Endothelial cell of umbilical vein (primary cell): Measurements from ENCODE around the gene LHPP. TPM values are rescaled to one million over a fixed set of nuclear protein-coding genes. Genes with fewer than 3 reads are reported as not detected.

Source experiments
- BruUV-seq: library from RNA; stranded (reverse); fragments of 400-500 nt; replicated peaks from 2 replicates; lab custom pipeline; 2021; lab: Mats Ljungman, UMichigan
- CTCF ChIA-PET: fragments of 300-600, 350-600 bp; sonication (Branson Sonifier 250); formaldehyde crosslinking; loops from one replicate; lab custom pipeline; 2021; ENCODE audit warnings: antibody characterized with exemption, inconsistent platforms; lab: Charles Lee
- POLR2A ChIA-PET: fragments of 300-600, 350-600 bp; sonication (Branson Sonifier 250); formaldehyde crosslinking; loops from one replicate; lab custom pipeline; 2021; ENCODE audit warnings: antibody characterized with exemption, inconsistent platforms; lab: Charles Lee
- DNase-seq: peaks from one replicate; pipeline ENCODE4 v3.0.0-alpha.2; 2011; ENCODE audit warnings: low read depth, low spot score
- FAIRE-seq: peaks from 2 replicates; lab custom pipeline; 2011; peaks lifted over from hg19 to GRCh38; lab: Jason Lieb, UNC
- H2AFZ ChIP-seq: 2 replicates; pipeline ENCODE4 v1.6.0; 2012; ENCODE audit warnings: low read depth, low read length, control low read depth, inconsistent platforms
- H3K27ac ChIP-seq: 2 replicates; pipeline ENCODE4 v1.5.1; 2011; ENCODE audit warnings: low read depth, mild to moderate bottlenecking, control low read depth, low read length, moderate library complexity; ENCODE audit not compliant: insufficient read depth
- H3K27me3 ChIP-seq, 2 experiments: 2 replicates each; pipeline versions ENCODE4 v1.6.0 to v1.6.1; 2011; ENCODE audit warnings: low read length in 2 of 2, mixed read lengths in 1 of 2; ENCODE audit not compliant: control insufficient read depth in 2 of 2, insufficient read depth in 2 of 2
- H3K36me3 ChIP-seq, 2 experiments: 2 replicates in 1 of 2; 3 replicates in 1 of 2; pipeline ENCODE4 v1.5.1; 2011; ENCODE audit warnings: low read length in 2 of 2, mild to moderate bottlenecking in 1 of 2, moderate library complexity in 1 of 2; ENCODE audit not compliant: control insufficient read depth in 2 of 2, insufficient read depth in 2 of 2; ENCODE audit errors: extremely low read depth in 1 of 2
- H3K4me1 ChIP-seq: 3 replicates; pipeline ENCODE4 v1.5.1; 2011; ENCODE audit warnings: mild to moderate bottlenecking, low read length; ENCODE audit not compliant: control insufficient read depth, insufficient read depth; ENCODE audit errors: extremely low read depth
- H3K4me2 ChIP-seq: 2 replicates; pipeline ENCODE4 v1.6.1; 2011; ENCODE audit warnings: low read length, control low read depth, mixed read lengths; ENCODE audit not compliant: insufficient read depth
- H3K4me3 ChIP-seq, 3 experiments: fragments of 200-600 bp in 1 of 3; sonication (generic), shearing (Covaris generic) in 1 of 3; replicated peaks in 1 of 3; 2 replicates each; pipeline ENCODE4 v1.5.1; 2011 to 2016; ENCODE audit warnings: control low read depth in 3 of 3, low read length in 3 of 3, mild to moderate bottlenecking in 2 of 3, inconsistent platforms in 1 of 3, low read depth in 1 of 3, moderate library complexity in 1 of 3; ENCODE audit not compliant: insufficient read depth in 1 of 3
- H3K79me2 ChIP-seq: 2 replicates; pipeline ENCODE4 v1.6.0; 2012; ENCODE audit warnings: low read length, inconsistent platforms; ENCODE audit not compliant: control insufficient read depth, insufficient read depth
- H3K9ac ChIP-seq: replicated peaks from 2 replicates; pipeline ENCODE3; 2011; ENCODE audit warnings: low read length, control low read depth; ENCODE audit not compliant: insufficient read depth; ENCODE audit errors: extremely low read depth
- H3K9me1 ChIP-seq: replicated peaks from 3 replicates; pipeline ENCODE4 v1.6.0; 2011; ENCODE audit warnings: mild to moderate bottlenecking, low read length; ENCODE audit not compliant: control insufficient read depth, insufficient read depth; ENCODE audit errors: extremely low read depth
- H3K9me3 ChIP-seq: replicated peaks from 2 replicates; pipeline ENCODE4 v1.5.1; 2012; ENCODE audit warnings: low read length, inconsistent platforms; ENCODE audit not compliant: control insufficient read depth, insufficient read depth
- H4K20me1 ChIP-seq: replicated peaks from 2 replicates; pipeline ENCODE3; 2011; ENCODE audit warnings: mild to moderate bottlenecking, low read length; ENCODE audit not compliant: control insufficient read depth, insufficient read depth; ENCODE audit errors: extremely low read depth
- CTCF ChIP-seq, 2 donors: IDR thresholded peaks; 1 replicate in 1 of 2; 2 replicates in 1 of 2; pipeline ENCODE4 v1.5.1; 2011; ENCODE audit warnings: low read length in 2 of 2, mild to moderate bottlenecking in 2 of 2, moderate library complexity in 2 of 2, control low read depth in 1 of 2, inconsistent platforms in 1 of 2, low read depth in 1 of 2; ENCODE audit not compliant: insufficient read depth in 1 of 2; ENCODE audit errors: extremely low read depth in 1 of 2
- EZH2 ChIP-seq: IDR thresholded peaks from 2 replicates; pipeline ENCODE4 v1.6.1; 2012; ENCODE audit warnings: borderline replicate concordance, low read depth, mild to moderate bottlenecking, moderate library complexity, low read length, inconsistent platforms; ENCODE audit not compliant: severe bottlenecking
- FOS ChIP-seq: IDR thresholded peaks from 2 replicates; pipeline ENCODE4 v1.6.1; 2011; ENCODE audit warnings: mild to moderate bottlenecking, low read length, moderate library complexity, borderline replicate concordance; ENCODE audit not compliant: insufficient read depth
- GATA2 ChIP-seq: IDR thresholded peaks from 2 replicates; pipeline ENCODE4 v1.7.0; 2011; ENCODE audit warnings: low read depth, mild to moderate bottlenecking, moderate library complexity, mixed read lengths, low read length; ENCODE audit not compliant: insufficient read length, insufficient read depth
- JUN ChIP-seq: IDR thresholded peaks from 2 replicates; pipeline ENCODE4 v1.6.1; 2011; ENCODE audit warnings: borderline replicate concordance, low read depth; ENCODE audit not compliant: insufficient read length, insufficient read depth
- MAX ChIP-seq: IDR thresholded peaks from 2 replicates; pipeline ENCODE4 v1.6.1; 2011; ENCODE audit not compliant: insufficient read depth, insufficient read length
- MYC ChIP-seq: IDR thresholded peaks from one replicate; pipeline ENCODE4 v1.6.1; 2011; ENCODE audit warnings: mild to moderate bottlenecking, low read depth, low read length
- POLR2A ChIP-seq: IDR thresholded peaks from 2 replicates; pipeline ENCODE4 v1.6.1; 2012; ENCODE audit warnings: low read depth, mild to moderate bottlenecking, control low read depth, low read length
- POLR2AphosphoS5 ChIP-seq: IDR thresholded peaks from 2 replicates; pipeline ENCODE4 v1.6.1; 2012; ENCODE audit warnings: low read depth, mild to moderate bottlenecking, control low read depth, low read length, moderate library complexity; ENCODE audit not compliant: insufficient read depth
- dilution Hi-C: fragments of 300-500 bp; cut with MboI; formaldehyde crosslinking; loops from one replicate; pipeline ENCODE4 v1.15.0; 2019; ENCODE audit warnings: low sequenced_read_pairs; ENCODE audit not compliant: extremely low pct_ligation_motif_present
- intact Hi-C: fragments of 100-400 bp; cut with micrococcal nuclease; formaldehyde crosslinking; loops from one replicate; pipeline ENCODE4 v1.10.0; 2022
- polyA plus RNA-seq, 4 experiments: library from polyadenylated mRNA; depleted of rRNA in 3 of 4; stranded (reverse) in 3 of 4; unstranded in 1 of 4; fragments of >200 nt; gene quantifications; 2 replicates each; pipeline versions ENCODE4 v1.2.1 to v1.2.3, GENCODE V29; 2011 to 2012; ENCODE audit warnings: missing spikeins in 1 of 4
- total RNA-seq: library from RNA; stranded (reverse); gene quantifications from 2 replicates; pipeline ENCODE4 v1.2.3, GENCODE V29; 2021

Gene LHPP
- total and polyA plus RNA-seq, 2 donors (not counting 3 experiments of a cell fraction or from before 2014, with no cell fraction given) = 5.8 to 11.2 TPM

- BruUV-seq = no TSS peak
These were observed 100.9 kb downstream of the LHPP start for GRCh38 chr10:124562425-124563060.

More at GRCh38 chr10:124562425-124563060, 100.9 kb downstream of the LHPP start:
- dilution Hi-C loops = no loop called here
- intact Hi-C loops = no loop called here
- no peaks in the 10 kb centered on the region for H3K9me3 ChIP-seq
- no peak overlapping the region for H3K27ac ChIP-seq
- H3K4me2 ChIP-seq = no peak overlapping the region
- CTCF ChIA-PET = interaction anchor here (1.4 kb wide), 1 partner anchor 179 kb away, joined by 6 read pairs; no protein-coding TSS in a partner anchor
- H3K36me3 ChIP-seq = no peaks in the 10 kb centered on the region
- no peak for TF ChIP-seq GATA2
- no peak for TF ChIP-seq EZH2
- TF ChIP-seq MAX = no peak
- no peak for TF ChIP-seq POLR2AphosphoS5
- TF ChIP-seq MYC = no peak
- TF ChIP-seq FOS = no peak
- no peak for TF ChIP-seq CTCF (IDR thresholded peaks at IDR 0.05; ENCODE audit: extremely low read depth in 1 of 2, insufficient read depth in 1 of 2, low read depth in 1 of 2, low read length in 2 of 2)
- no peak for TF ChIP-seq POLR2A
- TF ChIP-seq JUN = no peak
- no peak overlapping the region for H3K9ac ChIP-seq
- H3K4me1 ChIP-seq = no peaks in the 10 kb centered on the region
- H3K4me3 ChIP-seq = no peak overlapping the region
- DNase-seq (no peak), FAIRE-seq (peak; percentile 4)
- peaks cover 14 to 17% of the 10 kb centered on the region in 2 experiments for H3K27me3 ChIP-seq
- no peaks in the 10 kb centered on the region for H4K20me1 ChIP-seq
- no peaks in the 10 kb centered on the region for H3K79me2 ChIP-seq
- no peak overlapping the region for H2AFZ ChIP-seq
- POLR2A ChIA-PET = no interaction called here
- no peaks in the 10 kb centered on the region for H3K9me1 ChIP-seq
